ENCODE data around the gene RALGAPA2. TPM values are rescaled to one million over a fixed set of nuclear protein-coding genes. Genes with fewer than 3 reads are reported as not detected.

The RALGAPA2 gene
- total and polyA plus RNA-seq, 2 donors from 2014 or later = 5.9 to 66.7 TPM

DNA sequence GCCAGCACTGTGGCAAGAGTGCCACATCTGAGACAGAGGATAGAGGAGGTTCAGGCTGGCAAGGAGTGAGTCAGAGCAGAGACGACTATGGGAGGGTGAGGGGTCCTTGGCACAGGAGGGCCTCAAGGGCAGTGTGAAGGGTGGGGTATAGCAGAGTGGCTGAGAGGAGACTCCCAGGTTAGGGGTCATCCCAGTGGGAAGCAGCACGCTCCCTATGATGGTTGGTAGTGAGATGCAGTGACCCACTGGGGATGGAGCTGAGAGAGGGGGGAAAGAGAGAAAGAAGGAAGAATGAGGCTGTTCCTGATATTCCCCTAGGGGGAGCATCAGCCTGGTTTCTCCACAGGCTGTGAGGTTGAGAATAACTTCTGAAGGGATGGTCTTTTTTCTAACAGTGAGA is 247.2 kb downstream of the RALGAPA2 start:
- peaks cover 0 to 2% (median 0%) of the 10 kb centered on the region in 3 donors for H3K36me3 ChIP-seq (ENCODE audit: control insufficient read depth in 2 of 3, insufficient read depth in 3 of 3, low read length in 3 of 3)
- no peak for DNase-seq
- H3K9me3 ChIP-seq (ENCODE audit: control insufficient read depth in 2 of 3, insufficient read depth in 1 of 3, low read length in 3 of 3) = no peaks in the 10 kb centered on the region
- intact Hi-C loops (cut with DNase I) = no loop called here
- H3K9ac ChIP-seq (ENCODE audit: low read length in 3 of 3) = no peak overlapping the region
- no peak for FAIRE-seq
- no peak overlapping the region for H3K4me3 ChIP-seq (ENCODE audit: low read length in 3 of 3)
- H3K4me1 ChIP-seq (ENCODE audit: control insufficient read depth in 2 of 3, insufficient read depth in 2 of 3, low read depth in 1 of 3, low read length in 3 of 3) = no peaks in the 10 kb centered on the region
- H3K27me3 ChIP-seq (ENCODE audit: control insufficient read depth, insufficient read depth, low read length) = no peaks in the 10 kb centered on the region
- no peak overlapping the region for H3K27ac ChIP-seq (ENCODE audit: low read depth in 2 of 2, low read length in 2 of 2)
- TF ChIP-seq, protein P1, sequence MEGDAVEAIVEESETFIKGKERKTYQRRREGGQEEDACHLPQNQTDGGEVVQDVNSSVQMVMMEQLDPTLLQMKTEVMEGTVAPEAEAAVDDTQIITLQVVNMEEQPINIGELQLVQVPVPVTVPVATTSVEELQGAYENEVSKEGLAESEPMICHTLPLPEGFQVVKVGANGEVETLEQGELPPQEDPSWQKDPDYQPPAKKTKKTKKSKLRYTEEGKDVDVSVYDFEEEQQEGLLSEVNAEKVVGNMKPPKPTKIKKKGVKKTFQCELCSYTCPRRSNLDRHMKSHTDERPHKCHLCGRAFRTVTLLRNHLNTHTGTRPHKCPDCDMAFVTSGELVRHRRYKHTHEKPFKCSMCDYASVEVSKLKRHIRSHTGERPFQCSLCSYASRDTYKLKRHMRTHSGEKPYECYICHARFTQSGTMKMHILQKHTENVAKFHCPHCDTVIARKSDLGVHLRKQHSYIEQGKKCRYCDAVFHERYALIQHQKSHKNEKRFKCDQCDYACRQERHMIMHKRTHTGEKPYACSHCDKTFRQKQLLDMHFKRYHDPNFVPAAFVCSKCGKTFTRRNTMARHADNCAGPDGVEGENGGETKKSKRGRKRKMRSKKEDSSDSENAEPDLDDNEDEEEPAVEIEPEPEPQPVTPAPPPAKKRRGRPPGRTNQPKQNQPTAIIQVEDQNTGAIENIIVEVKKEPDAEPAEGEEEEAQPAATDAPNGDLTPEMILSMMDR (IDR thresholded peaks at IDR 0.05; ENCODE audit: borderline replicate concordance, extremely low read depth, insufficient read depth) = no peak

GRCh38 chr20:20463933-20464374 is 248.5 kb downstream of the RALGAPA2 start:
- Histone ChIP-seq H3K27ac (ENCODE audit: low read depth in 2 of 2, low read length in 2 of 2) (no peak overlapping the region), H3K27me3 (ENCODE audit: control insufficient read depth, insufficient read depth, low read length) (no peaks in the 10 kb centered on the region), H3K9ac (ENCODE audit: low read length in 3 of 3) (no peak overlapping the region), H3K4me1 (ENCODE audit: control insufficient read depth in 2 of 3, insufficient read depth in 2 of 3, low read depth in 1 of 3, low read length in 3 of 3) (no peaks in the 10 kb centered on the region), H3K36me3 (ENCODE audit: control insufficient read depth in 2 of 3, insufficient read depth in 3 of 3, low read length in 3 of 3) (peaks cover 0 to 5% (median 0%) of the 10 kb centered on the region in 3 donors), H3K9me3 (ENCODE audit: control insufficient read depth in 2 of 3, insufficient read depth in 1 of 3, low read length in 3 of 3) (no peaks in the 10 kb centered on the region), H3K4me3 (ENCODE audit: low read length in 3 of 3) (no peak overlapping the region)
- TF ChIP-seq, protein P1 (IDR thresholded peaks at IDR 0.05; ENCODE audit: borderline replicate concordance, extremely low read depth, insufficient read depth) = no peak
- no peak for FAIRE-seq
- DNase-seq = peak in 2 of 5 donors; percentile 7 to 33
- intact Hi-C loops (cut with DNase I) = no loop called here

- intact Hi-C loops (cut with DNase I) = no loop called here
- TF ChIP-seq, protein P1 (IDR thresholded peaks at IDR 0.05; ENCODE audit: borderline replicate concordance, extremely low read depth, insufficient read depth) = no peak
- Histone ChIP-seq H3K27ac (ENCODE audit: low read depth in 2 of 2, low read length in 2 of 2) (no peak overlapping the region), H3K36me3 (ENCODE audit: control insufficient read depth in 2 of 3, insufficient read depth in 3 of 3, low read length in 3 of 3) (peaks cover 0 to 3% (median 1%) of the 10 kb centered on the region in 3 donors), H3K4me1 (ENCODE audit: control insufficient read depth in 2 of 3, insufficient read depth in 2 of 3, low read depth in 1 of 3, low read length in 3 of 3) (no peaks in the 10 kb centered on the region), H3K9ac (ENCODE audit: low read length in 3 of 3) (no peak overlapping the region), H3K27me3 (ENCODE audit: control insufficient read depth, insufficient read depth, low read length) (no peaks in the 10 kb centered on the region), H3K9me3 (ENCODE audit: control insufficient read depth in 2 of 3, insufficient read depth in 1 of 3, low read length in 3 of 3) (no peaks in the 10 kb centered on the region), H3K4me3 (ENCODE audit: low read length in 3 of 3) (no peak overlapping the region)
- FAIRE-seq = no peak
- no peak for DNase-seq
Observed at GRCh38 chr20:20462185-20462584, 250.3 kb downstream of the RALGAPA2 start.

DNA sequence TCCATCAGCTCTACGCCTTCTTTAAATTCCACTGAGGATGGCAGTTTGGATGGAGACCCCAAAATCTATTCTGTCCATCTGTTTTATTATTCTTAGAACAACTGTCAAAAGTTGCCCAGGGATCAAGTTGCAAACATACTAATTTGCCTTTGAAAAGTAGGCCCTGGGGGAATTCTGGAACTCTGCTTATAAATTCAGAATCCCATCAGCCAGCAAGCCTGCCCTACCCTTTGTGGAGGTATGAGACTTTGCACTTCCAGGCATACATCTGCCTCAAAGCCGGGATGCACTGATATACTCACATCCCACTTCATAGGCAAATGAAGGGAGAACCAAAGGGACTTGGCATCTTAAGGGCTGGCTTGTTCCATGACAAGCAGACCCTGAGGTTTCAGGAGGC is 250.9 kb downstream of the RALGAPA2 start:
- Histone ChIP-seq H3K4me3 (ENCODE audit: low read length in 3 of 3) (no peak overlapping the region), H3K36me3 (ENCODE audit: control insufficient read depth in 2 of 3, insufficient read depth in 3 of 3, low read length in 3 of 3) (peaks cover 0 to 3% (median 3%) of the 10 kb centered on the region in 3 donors), H3K27ac (ENCODE audit: low read depth in 2 of 2, low read length in 2 of 2) (no peak overlapping the region), H3K9me3 (ENCODE audit: control insufficient read depth in 2 of 3, insufficient read depth in 1 of 3, low read length in 3 of 3) (no peaks in the 10 kb centered on the region), H3K27me3 (ENCODE audit: control insufficient read depth, insufficient read depth, low read length) (no peaks in the 10 kb centered on the region), H3K9ac (ENCODE audit: low read length in 3 of 3) (no peak overlapping the region), H3K4me1 (ENCODE audit: control insufficient read depth in 2 of 3, insufficient read depth in 2 of 3, low read depth in 1 of 3, low read length in 3 of 3) (no peaks in the 10 kb centered on the region)
- DNase-seq (no peak), FAIRE-seq (no peak)
- TF ChIP-seq, protein P1 (IDR thresholded peaks at IDR 0.05; ENCODE audit: borderline replicate concordance, extremely low read depth, insufficient read depth) = no peak
- intact Hi-C loops (cut with DNase I) = no loop called here

Measured in kidney (tissue), 14 donors.